HEK293T (cell line): ENCODE measurements around the gene NECAB2.

Experiments
- BHLHE40 ChIP-seq: fragments of 450-650 bp; IDR thresholded peaks from 2 replicates; pipeline ENCODE4 v1.6.1; 2016; ENCODE audit warnings: mild to moderate bottlenecking, moderate library complexity, borderline replicate concordance
- FOXA1 ChIP-seq: fragments of 450-650 bp; IDR thresholded peaks from 2 replicates; pipeline ENCODE4 v1.6.1; 2016; ENCODE audit warnings: mild to moderate bottlenecking
- FOXM1 ChIP-seq: fragments of 450-650 bp; IDR thresholded peaks from 2 replicates; pipeline ENCODE4 v1.6.1; 2017; ENCODE audit warnings: mild to moderate bottlenecking, borderline replicate concordance
- SP1 ChIP-seq: fragments of 450-650 bp; IDR thresholded peaks from 2 replicates; pipeline ENCODE4 v1.6.1; 2017
- TARDBP ChIP-seq: fragments of 450-650 bp; IDR thresholded peaks from 2 replicates; pipeline ENCODE4 v1.6.1; 2016
- ZNF384 ChIP-seq: fragments of 450-650 bp; IDR thresholded peaks from 2 replicates; pipeline ENCODE4 v1.6.1; 2016

DNA sequence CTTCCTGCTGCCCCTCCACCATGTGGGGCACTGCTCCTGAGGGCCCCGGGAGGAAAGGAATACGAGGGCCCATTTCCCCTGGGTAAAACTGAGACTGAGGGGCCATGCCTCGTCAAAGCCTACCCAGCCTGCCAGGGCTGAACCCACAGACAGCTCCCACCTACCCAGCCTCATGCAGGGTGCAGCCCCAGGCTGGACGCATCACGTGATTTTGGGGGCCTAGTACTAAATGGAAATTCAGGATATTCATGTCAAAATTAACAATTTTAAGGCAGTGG is 18.4 kb upstream of the NECAB2 start:
- TF ChIP-seq FOXA1: no peak
- TF ChIP-seq SP1: no peak
- no peak for TF ChIP-seq TARDBP
- no peak for TF ChIP-seq BHLHE40
- TF ChIP-seq ZNF384: no peak
- no peak for TF ChIP-seq FOXM1
